ENCODE results near the gene MYH11.

The MYH11 gene

GRCh38 chr16:15900357-15900756, 43.5 kb upstream of the MYH11 start:
- no peak overlapping the region for H2BK12ac ChIP-seq (ENCODE audit: low read length)
- H2BK120ac ChIP-seq (ENCODE audit: low read depth, low read length), result no peak overlapping the region
- H3K79me1 ChIP-seq (ENCODE audit: low read depth, low read length), result no peaks in the 10 kb centered on the region
- H3K9me3 ChIP-seq (replicated peaks in 1 of 2; ENCODE audit: control insufficient read depth in 2 of 2, insufficient read depth in 1 of 2, low read depth in 1 of 2, low read length in 2 of 2), result no peaks in the 10 kb centered on the region
- no peak overlapping the region for H3K14ac ChIP-seq (ENCODE audit: low read length)
- no peak overlapping the region for H3K18ac ChIP-seq (ENCODE audit: low read length)
- H4K91ac ChIP-seq (ENCODE audit: low read depth, low read length, poor library complexity), result no peak overlapping the region
- H3K4me1 ChIP-seq (ENCODE audit: control insufficient read depth in 2 of 2, insufficient read depth in 1 of 2, low read depth in 1 of 2, low read length in 2 of 2), result peaks cover 0 to 3% of the 10 kb centered on the region in 2 donors
- H2AFZ ChIP-seq (ENCODE audit: low read length), result no peak overlapping the region
- no peak overlapping the region for H2AK5ac ChIP-seq (ENCODE audit: low read depth, low read length)
- H3K27ac ChIP-seq (replicated peaks; ENCODE audit: low read length), result no peak overlapping the region
- no peak overlapping the region for H4K8ac ChIP-seq (ENCODE audit: low read depth, low read length)
- H3K4ac ChIP-seq (ENCODE audit: low read length), result no peak overlapping the region
- no peak overlapping the region for H3K4me3 ChIP-seq (ENCODE audit: low read length in 2 of 2)
- H2BK5ac ChIP-seq (ENCODE audit: low read length), result no peak overlapping the region
- no CpG with 5 or more reads among the region's 3 CpGs for WGBS, 2 donors (ENCODE audit: extremely low coverage in 2 of 2, insufficient read length in 2 of 2, insufficient replicate concordance in 1 of 2)
- no peaks in the 10 kb centered on the region for H3K36me3 ChIP-seq (replicated peaks in 1 of 2; ENCODE audit: control insufficient read depth in 2 of 2, insufficient read depth in 2 of 2, low read length in 2 of 2)
- DNase-seq (ENCODE audit: low spot score), result no peak
- H3K9ac ChIP-seq (ENCODE audit: low read depth, low read length, poor library complexity), result no peak overlapping the region
- no peak overlapping the region for H3K4me2 ChIP-seq (ENCODE audit: insufficient read depth, low read length, poor library complexity, severe bottlenecking)
- H2BK15ac ChIP-seq (ENCODE audit: low read length), result no peak overlapping the region
- H3K23ac ChIP-seq (ENCODE audit: low read depth, low read length, poor library complexity), result no peak overlapping the region
- H3K27me3 ChIP-seq (ENCODE audit: control insufficient read depth in 3 of 3, insufficient read depth in 3 of 3, low read depth in 1 of 3, low read length in 3 of 3), result peaks cover 0 to 1% (median 0%) of the 10 kb centered on the region in 3 experiments

DNA sequence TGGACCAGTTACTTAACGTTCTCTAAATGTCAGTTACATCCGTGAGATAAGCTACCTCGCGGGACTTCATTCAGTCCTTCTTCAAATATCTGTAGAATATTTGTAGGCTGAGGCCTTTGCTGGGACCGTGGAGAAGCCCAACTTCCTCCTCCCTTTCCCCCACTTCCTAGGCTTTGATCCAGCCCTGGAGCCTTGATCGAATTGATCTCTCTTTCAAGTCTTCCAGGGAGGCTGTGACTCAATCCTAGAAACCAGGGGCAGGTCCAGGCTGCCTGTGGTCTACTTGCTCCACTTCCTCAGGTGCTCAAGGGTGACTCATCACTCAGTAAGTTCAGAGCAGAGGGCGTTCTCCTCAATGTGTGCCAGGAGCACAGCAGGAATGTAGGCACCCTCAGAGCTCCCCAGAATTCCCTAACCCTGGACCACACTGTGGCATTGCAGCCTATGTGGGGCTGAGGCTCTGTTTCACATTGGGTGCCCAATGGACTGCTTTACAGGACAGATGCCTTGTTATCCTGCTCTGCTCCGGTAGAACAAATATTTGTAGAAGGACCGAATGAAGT, 42.8 kb upstream of the MYH11 start:
- H2BK120ac ChIP-seq (ENCODE audit: low read depth, low read length), result no peak overlapping the region
- no CpG with 5 or more reads among the region's 9 CpGs for WGBS, 2 donors (ENCODE audit: extremely low coverage in 2 of 2, insufficient read length in 2 of 2, insufficient replicate concordance in 1 of 2)
- no peak overlapping the region for H3K4me2 ChIP-seq (ENCODE audit: insufficient read depth, low read length, poor library complexity, severe bottlenecking)
- H3K18ac ChIP-seq (ENCODE audit: low read length), result no peak overlapping the region
- no peak overlapping the region for H2AFZ ChIP-seq (ENCODE audit: low read length)
- no peak overlapping the region for H4K8ac ChIP-seq (ENCODE audit: low read depth, low read length)
- H3K4ac ChIP-seq (ENCODE audit: low read length), result no peak overlapping the region
- H2AK5ac ChIP-seq (ENCODE audit: low read depth, low read length), result no peak overlapping the region
- no peak overlapping the region for H3K4me3 ChIP-seq (ENCODE audit: low read length in 2 of 2)
- H3K23ac ChIP-seq (ENCODE audit: low read depth, low read length, poor library complexity), result no peak overlapping the region
- no peaks in the 10 kb centered on the region for H3K36me3 ChIP-seq (replicated peaks in 1 of 2; ENCODE audit: control insufficient read depth in 2 of 2, insufficient read depth in 2 of 2, low read length in 2 of 2)
- DNase-seq (ENCODE audit: low spot score), result no peak
- H3K14ac ChIP-seq (ENCODE audit: low read length), result no peak overlapping the region
- H3K9me3 ChIP-seq (replicated peaks in 1 of 2; ENCODE audit: control insufficient read depth in 2 of 2, insufficient read depth in 1 of 2, low read depth in 1 of 2, low read length in 2 of 2), result no peaks in the 10 kb centered on the region
- no peak overlapping the region for H3K9ac ChIP-seq (ENCODE audit: low read depth, low read length, poor library complexity)
- no peak overlapping the region for H2BK5ac ChIP-seq (ENCODE audit: low read length)
- H3K79me1 ChIP-seq (ENCODE audit: low read depth, low read length), result no peaks in the 10 kb centered on the region
- no peak overlapping the region for H4K91ac ChIP-seq (ENCODE audit: low read depth, low read length, poor library complexity)
- no peak overlapping the region for H3K27ac ChIP-seq (replicated peaks; ENCODE audit: low read length)
- H3K4me1 ChIP-seq (ENCODE audit: control insufficient read depth in 2 of 2, insufficient read depth in 1 of 2, low read depth in 1 of 2, low read length in 2 of 2), result peaks cover 0 to 3% of the 10 kb centered on the region in 2 donors
- H3K27me3 ChIP-seq (ENCODE audit: control insufficient read depth in 3 of 3, insufficient read depth in 3 of 3, low read depth in 1 of 3, low read length in 3 of 3), result peaks cover 0 to 1% (median 0%) of the 10 kb centered on the region in 3 experiments
- H2BK15ac ChIP-seq (ENCODE audit: low read length), result no peak overlapping the region
- no peak overlapping the region for H2BK12ac ChIP-seq (ENCODE audit: low read length)

GRCh38 chr16:15898654-15899053, 41.8 kb upstream of the MYH11 start:
- Histone ChIP-seq H2AFZ (ENCODE audit: low read length) (no peak overlapping the region), H4K91ac (ENCODE audit: low read depth, low read length, poor library complexity) (no peak overlapping the region), H2BK15ac (ENCODE audit: low read length) (no peak overlapping the region), H3K18ac (ENCODE audit: low read length) (no peak overlapping the region), H3K4me3 (ENCODE audit: low read length in 2 of 2) (no peak overlapping the region), H3K36me3 (replicated peaks in 1 of 2; ENCODE audit: control insufficient read depth in 2 of 2, insufficient read depth in 2 of 2, low read length in 2 of 2) (no peaks in the 10 kb centered on the region), H2BK5ac (ENCODE audit: low read length) (no peak overlapping the region), H3K27me3 (ENCODE audit: control insufficient read depth in 3 of 3, insufficient read depth in 3 of 3, low read depth in 1 of 3, low read length in 3 of 3) (peaks cover 0 to 3% (median 0%) of the 10 kb centered on the region in 3 experiments), H3K27ac (replicated peaks; ENCODE audit: low read length) (no peak overlapping the region), H3K4me1 (ENCODE audit: control insufficient read depth in 2 of 2, insufficient read depth in 1 of 2, low read depth in 1 of 2, low read length in 2 of 2) (peaks cover 0 to 3% of the 10 kb centered on the region in 2 donors), H4K8ac (ENCODE audit: low read depth, low read length) (no peak overlapping the region), H3K23ac (ENCODE audit: low read depth, low read length, poor library complexity) (no peak overlapping the region), H2BK120ac (ENCODE audit: low read depth, low read length) (no peak overlapping the region), H2AK5ac (ENCODE audit: low read depth, low read length) (no peak overlapping the region), H3K4me2 (ENCODE audit: insufficient read depth, low read length, poor library complexity, severe bottlenecking) (no peak overlapping the region), H3K9ac (ENCODE audit: low read depth, low read length, poor library complexity) (no peak overlapping the region), H3K14ac (ENCODE audit: low read length) (no peak overlapping the region), H2BK12ac (ENCODE audit: low read length) (no peak overlapping the region), H3K79me1 (ENCODE audit: low read depth, low read length) (no peaks in the 10 kb centered on the region), H3K9me3 (replicated peaks in 1 of 2; ENCODE audit: control insufficient read depth in 2 of 2, insufficient read depth in 1 of 2, low read depth in 1 of 2, low read length in 2 of 2) (no peaks in the 10 kb centered on the region), H3K4ac (ENCODE audit: low read length) (no peak overlapping the region)
- no CpG with 5 or more reads among the region's 6 CpGs for WGBS, 2 donors (ENCODE audit: extremely low coverage in 2 of 2, insufficient read length in 2 of 2, insufficient replicate concordance in 1 of 2)
- DNase-seq (ENCODE audit: low spot score), result no peak

DNA sequence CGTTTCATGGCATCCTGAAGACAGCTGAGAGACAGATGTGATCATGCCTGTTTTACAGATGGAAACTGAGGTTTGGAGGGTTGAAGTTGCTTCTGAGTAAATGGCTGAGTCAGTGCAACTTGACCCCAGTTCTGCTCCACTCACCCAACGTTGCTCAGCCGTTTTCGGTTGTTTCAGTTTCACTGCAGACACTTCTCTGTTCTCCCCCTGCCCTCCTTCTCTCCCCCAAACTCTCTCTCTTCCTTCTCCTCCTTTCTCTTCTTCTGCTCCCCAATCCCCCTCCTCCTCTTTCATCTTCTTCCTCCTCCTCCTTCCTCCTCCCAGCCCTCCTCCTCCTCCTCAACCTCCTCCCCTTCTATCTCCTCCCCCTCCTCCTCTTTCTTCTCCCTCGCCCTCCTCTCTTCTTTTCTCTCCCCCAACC, 41.0 kb upstream of the MYH11 start:
- DNase-seq (ENCODE audit: low spot score), result no peak
- Histone ChIP-seq H3K36me3 (replicated peaks in 1 of 2; ENCODE audit: control insufficient read depth in 2 of 2, insufficient read depth in 2 of 2, low read length in 2 of 2) (no peaks in the 10 kb centered on the region), H3K27me3 (ENCODE audit: control insufficient read depth in 3 of 3, insufficient read depth in 3 of 3, low read depth in 1 of 3, low read length in 3 of 3) (peaks cover 0 to 3% (median 0%) of the 10 kb centered on the region in 3 experiments), H4K91ac (ENCODE audit: low read depth, low read length, poor library complexity) (no peak overlapping the region), H3K4me3 (ENCODE audit: low read length in 2 of 2) (no peak overlapping the region), H2AK5ac (ENCODE audit: low read depth, low read length) (no peak overlapping the region), H3K4me1 (ENCODE audit: control insufficient read depth in 2 of 2, insufficient read depth in 1 of 2, low read depth in 1 of 2, low read length in 2 of 2) (peaks cover 0 to 3% of the 10 kb centered on the region in 2 donors), H3K27ac (replicated peaks; ENCODE audit: low read length) (no peak overlapping the region), H2BK5ac (ENCODE audit: low read length) (no peak overlapping the region), H2BK15ac (ENCODE audit: low read length) (no peak overlapping the region), H3K9me3 (replicated peaks in 1 of 2; ENCODE audit: control insufficient read depth in 2 of 2, insufficient read depth in 1 of 2, low read depth in 1 of 2, low read length in 2 of 2) (no peaks in the 10 kb centered on the region), H2BK12ac (ENCODE audit: low read length) (no peak overlapping the region), H3K79me1 (ENCODE audit: low read depth, low read length) (no peaks in the 10 kb centered on the region), H2BK120ac (ENCODE audit: low read depth, low read length) (no peak overlapping the region), H3K23ac (ENCODE audit: low read depth, low read length, poor library complexity) (no peak overlapping the region), H4K8ac (ENCODE audit: low read depth, low read length) (no peak overlapping the region), H3K9ac (ENCODE audit: low read depth, low read length, poor library complexity) (no peak overlapping the region), H3K4ac (ENCODE audit: low read length) (no peak overlapping the region), H3K14ac (ENCODE audit: low read length) (no peak overlapping the region), H3K4me2 (ENCODE audit: insufficient read depth, low read length, poor library complexity, severe bottlenecking) (no peak overlapping the region), H3K18ac (ENCODE audit: low read length) (no peak overlapping the region), H2AFZ (ENCODE audit: low read length) (no peak overlapping the region)
- WGBS, 2 donors (ENCODE audit: extremely low coverage in 2 of 2, insufficient read length in 2 of 2, insufficient replicate concordance in 1 of 2), result 100% methylated on average over 1 of the region's 5 CpGs; no CpG with 5 or more reads in 1 of the 2 donors
